ENCODE measurements around the gene IFT80.

GRCh38 chr3:160401291-160402095, 2.5 kb upstream of the IFT80 start:
- TF ChIP-seq BACH1 (IDR thresholded peaks at IDR 0.05; ENCODE audit: borderline replicate concordance) (no peak), CTCF (IDR thresholded peaks at IDR 0.05 in 2 of 3, conservative IDR thresholded peaks at IDR 0.05 in 1 of 3; ENCODE audit: control insufficient read depth in 2 of 3, extremely low read depth in 1 of 3, insufficient read depth in 1 of 3, low read depth in 3 of 3, low read length in 3 of 3) (no peak)

Measured in GM12878 (cell line).